HG03521 (cell line): ENCODE results near the gene ADORA1.
A peak's percentile ranks its signal among the peaks of the same experiment; 100 is the strongest.

Experiments
- ATAC-seq: cut with Tn5 transposase; IDR thresholded peaks from one replicate; pipeline ENCODE4 v1.9.1; 2021; ENCODE audit warnings: mild to moderate bottlenecking, moderate library complexity; ENCODE audit not compliant: unreplicated experiment

Gene ADORA1

GRCh38 chr1:203172184-203173010 is 44.9 kb downstream of the ADORA1 start:
- ATAC-seq, result no peak

GRCh38 chr1:203173011-203173555 is 45.6 kb downstream of the ADORA1 start:
- ATAC-seq, result no peak

DNA sequence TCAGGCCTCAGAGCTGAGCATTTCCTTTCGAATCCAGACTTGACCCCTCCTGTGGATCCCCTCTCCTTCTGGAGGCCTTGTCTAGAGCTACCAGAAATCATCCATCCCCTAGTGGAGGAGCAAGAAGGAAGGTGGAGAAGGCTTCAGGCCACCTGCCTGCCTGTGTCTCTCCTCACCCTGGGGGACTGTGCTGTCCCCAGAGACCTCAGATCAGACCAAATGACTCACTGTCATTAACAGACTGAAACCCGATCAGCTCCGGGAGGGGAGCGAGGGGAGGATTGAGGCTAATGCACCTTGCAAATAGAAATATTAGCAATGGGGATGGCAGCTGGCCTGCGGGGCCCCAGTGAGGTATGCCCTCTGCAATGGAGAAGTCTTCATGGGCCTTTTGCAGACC is 46.0 kb downstream of the ADORA1 start:
- peak; percentile 65 for ATAC-seq

- no peak for ATAC-seq
Measured at GRCh38 chr1:203174324-203174985, 46.9 kb downstream of the ADORA1 start.

GRCh38 chr1:203175237-203175826 is 47.8 kb downstream of the ADORA1 start, which contains the start of gene MYBPH:
MYBPH (minus strand) TSS chr1:203175826; CDS start chr1:203175755, 71 bp downstream.
- ATAC-seq, result no peak

- no peak for ATAC-seq
Measured at GRCh38 chr1:203175827-203176241, 48.3 kb downstream of the ADORA1 start.

DNA sequence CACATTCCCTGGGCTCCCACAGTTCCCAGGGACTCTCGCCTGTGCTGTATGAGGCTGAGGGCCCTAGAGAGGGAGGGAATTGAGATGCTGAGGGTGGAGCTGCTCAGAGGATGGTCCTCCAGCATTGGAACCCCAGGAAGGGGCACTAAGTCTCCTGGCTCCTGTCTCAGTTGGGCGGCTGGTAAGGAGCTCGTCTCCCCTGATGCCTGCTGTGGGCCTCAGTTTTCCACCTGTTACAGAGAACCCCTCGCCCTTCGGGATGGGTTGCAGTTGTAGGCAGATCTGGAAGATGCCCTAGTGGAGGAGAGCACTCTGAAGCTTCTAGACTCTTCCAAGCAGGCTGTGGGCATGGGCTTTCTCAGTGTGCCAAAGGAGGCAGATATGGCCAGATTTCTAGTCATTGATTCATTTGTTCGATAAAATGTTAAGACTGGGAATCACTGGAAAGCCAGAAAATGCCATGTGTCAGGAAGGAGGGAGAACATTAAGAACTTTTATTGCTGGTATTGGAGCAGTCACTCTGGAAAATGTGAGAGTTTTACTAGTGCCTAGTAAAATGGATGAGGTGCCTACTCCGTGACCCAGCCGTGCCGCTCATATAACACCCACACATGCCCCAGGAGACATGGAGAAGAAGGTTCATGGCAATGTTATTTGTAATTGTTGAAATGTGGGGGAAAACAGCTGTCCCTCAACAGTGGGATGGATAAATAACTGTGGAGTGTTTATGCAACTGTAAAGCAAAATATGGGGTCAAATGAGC is 48.9 kb downstream of the ADORA1 start:
- no peak for ATAC-seq

GRCh38 chr1:203177036-203177405 is 49.5 kb downstream of the ADORA1 start:
- no peak for ATAC-seq

- no peak for ATAC-seq
Measured at GRCh38 chr1:203177470-203178039, 50.0 kb downstream of the ADORA1 start.

GRCh38 chr1:203178083-203178482 is 50.6 kb downstream of the ADORA1 start:
- ATAC-seq, result no peak

- ATAC-seq, result no peak
Measured at GRCh38 chr1:203178821-203179666, 51.5 kb downstream of the ADORA1 start.

- no peak for ATAC-seq
Measured at GRCh38 chr1:203179667-203180005, 52.1 kb downstream of the ADORA1 start.

DNA sequence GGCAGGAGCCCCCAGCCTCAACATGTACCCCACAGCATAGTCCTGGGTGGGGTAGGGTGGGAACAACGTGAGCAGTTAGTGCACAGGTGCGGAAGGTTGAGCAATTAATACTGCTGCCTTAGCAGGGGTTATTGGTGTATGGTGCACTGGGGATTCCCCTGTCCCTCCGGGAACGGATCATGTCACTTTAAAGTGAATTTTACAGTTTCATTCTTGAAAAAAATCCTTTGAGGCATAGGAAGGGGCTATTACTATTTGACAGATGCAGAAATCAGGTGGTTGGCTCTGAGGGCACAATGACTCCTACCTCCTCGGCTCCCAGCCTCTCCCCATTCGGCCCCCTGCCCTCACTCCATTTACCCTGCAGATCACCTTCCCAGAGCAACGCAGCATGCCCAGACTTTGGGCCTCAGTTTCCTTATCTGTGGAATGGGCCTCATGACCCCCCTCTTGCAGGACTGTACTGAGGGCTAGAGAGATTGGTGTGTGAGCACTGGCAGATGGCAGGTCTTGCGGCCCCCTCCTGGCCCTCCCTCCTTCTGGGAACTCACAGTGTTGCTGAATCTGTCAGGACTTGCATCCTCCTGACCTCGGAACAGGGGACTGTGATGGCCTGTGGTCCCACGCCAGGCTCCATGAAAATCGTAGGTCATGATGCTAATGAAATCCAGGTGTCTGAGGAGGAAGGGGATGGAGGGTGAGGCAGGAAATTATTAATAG is 53.2 kb downstream of the ADORA1 start:
- ATAC-seq, result no peak

- no peak for ATAC-seq
Measured at GRCh38 chr1:203181586-203182386, 54.3 kb downstream of the ADORA1 start.

DNA sequence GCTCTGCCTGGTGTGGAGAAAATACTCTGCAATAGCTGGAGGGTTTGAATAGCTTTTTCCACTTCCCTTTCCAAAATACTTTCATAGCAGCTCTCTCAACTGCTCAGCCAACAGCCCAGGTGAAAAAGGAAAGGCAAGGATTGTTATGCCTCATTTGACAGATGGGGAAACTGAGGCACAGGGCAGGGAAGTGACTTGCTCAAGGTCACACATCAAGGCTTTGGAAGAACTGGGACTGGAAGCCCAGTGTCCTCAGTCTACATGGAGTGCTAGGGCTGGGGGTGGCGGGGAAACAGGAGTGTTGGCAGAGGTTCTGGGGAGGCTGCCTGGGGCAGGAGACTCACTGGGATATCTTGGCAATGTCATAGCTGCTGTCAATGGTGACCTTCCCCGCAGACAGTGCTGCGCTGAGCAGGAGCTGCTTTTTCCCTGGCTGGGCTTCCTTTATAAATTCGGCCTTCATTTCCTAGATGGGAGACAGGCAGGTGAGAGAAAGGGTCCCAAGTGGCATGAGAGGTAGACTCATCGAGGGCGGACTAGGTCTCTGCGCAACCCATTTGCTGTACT is 54.9 kb downstream of the ADORA1 start:
- no peak for ATAC-seq

- ATAC-seq, result no peak
Measured at GRCh38 chr1:203183828-203184227, 56.3 kb downstream of the ADORA1 start.

DNA sequence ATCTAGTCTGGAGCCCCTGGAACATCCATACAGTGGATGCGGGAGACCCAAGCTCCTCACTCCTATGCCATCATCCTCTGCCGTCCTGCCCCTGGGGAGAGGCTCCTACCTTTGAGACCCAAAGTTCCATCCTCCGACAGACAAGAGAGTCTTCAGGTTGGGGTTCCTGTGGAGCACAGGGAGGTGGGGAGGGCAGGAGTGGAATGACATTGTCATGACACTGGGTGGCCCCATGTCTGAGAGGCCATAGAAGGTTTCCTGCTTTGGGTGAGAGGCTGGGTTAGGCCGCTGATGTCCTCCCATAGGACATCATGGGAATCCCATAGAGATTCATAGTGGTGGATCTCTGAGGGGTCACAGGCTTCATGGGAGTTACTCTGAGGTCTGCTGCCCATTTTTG is 56.9 kb downstream of the ADORA1 start:
- no peak for ATAC-seq

GRCh38 chr1:203185061-203185461 is 57.5 kb downstream of the ADORA1 start:
- no peak for ATAC-seq
